Keratinocyte (primary cell): ENCODE measurements around the gene MZT2A. TPM values are rescaled to one million over a fixed set of nuclear protein-coding genes. Genes with fewer than 3 reads are reported as not detected.
"Not testable (repeated sequence)": the region's sequence is repeated elsewhere in the genome, so short reads cannot be mapped to it uniquely, and the experiment has no call there.

Experiments used
- DNase-seq: peaks from one replicate; pipeline ENCODE4 v3.0.0-alpha.2; 2011; ENCODE audit warnings: low read depth, missing footprints, low spot score
- FAIRE-seq: peaks from 2 replicates; lab custom pipeline; 2011; peaks lifted over from hg19 to GRCh38; lab: Jason Lieb, UNC
- H2AFZ ChIP-seq: 2 replicates; pipeline ENCODE4 v1.6.0; 2012; ENCODE audit warnings: low read length, control low read depth, inconsistent platforms; ENCODE audit not compliant: control insufficient read depth
- H3K27ac ChIP-seq: 2 replicates; pipeline ENCODE4 v1.5.1; 2011; ENCODE audit warnings: low read length; ENCODE audit not compliant: control insufficient read depth, insufficient read depth
- H3K27me3 ChIP-seq: 3 replicates; pipeline ENCODE4 v1.6.0; 2011; ENCODE audit warnings: low read length; ENCODE audit not compliant: control insufficient read depth, insufficient read depth; ENCODE audit errors: extremely low read depth
- H3K36me3 ChIP-seq, 2 experiments: 2 replicates in 1 of 2; 3 replicates in 1 of 2; pipeline ENCODE4 v1.5.1; 2011; ENCODE audit warnings: low read length in 2 of 2, mild to moderate bottlenecking in 1 of 2; ENCODE audit not compliant: control insufficient read depth in 2 of 2, insufficient read depth in 2 of 2; ENCODE audit errors: extremely low read depth in 1 of 2
- H3K4me1 ChIP-seq: 3 replicates; pipeline ENCODE4 v1.5.1; 2011; ENCODE audit warnings: low read length; ENCODE audit not compliant: control insufficient read depth, insufficient read depth; ENCODE audit errors: extremely low read depth
- H3K4me2 ChIP-seq: 3 replicates; pipeline ENCODE4 v1.6.0; 2011; ENCODE audit warnings: low read depth, low read length; ENCODE audit not compliant: control insufficient read depth, insufficient read depth; ENCODE audit errors: extremely low read depth
- H3K4me3 ChIP-seq, 3 experiments: fragments of 200-600 bp in 1 of 3; sonication (generic) in 1 of 3; 2 replicates in 2 of 3; 3 replicates in 1 of 3; pipeline ENCODE4 v1.5.1; 2011 to 2016; ENCODE audit warnings: low read length in 3 of 3, mild to moderate bottlenecking in 3 of 3, control low read depth in 2 of 3, inconsistent platforms in 1 of 3, low read depth in 1 of 3, mixed read lengths in 1 of 3, mixed run types in 1 of 3, moderate library complexity in 1 of 3; ENCODE audit not compliant: control insufficient read depth in 2 of 3, insufficient read depth in 2 of 3; ENCODE audit errors: extremely low read depth in 1 of 3
- H3K79me2 ChIP-seq: 2 replicates; pipeline ENCODE4 v1.6.0; 2012; ENCODE audit warnings: low read length; ENCODE audit not compliant: control insufficient read depth, insufficient read depth
- H3K9ac ChIP-seq: 3 replicates; pipeline ENCODE4 v1.6.0; 2011; ENCODE audit warnings: low read length; ENCODE audit not compliant: control insufficient read depth, insufficient read depth; ENCODE audit errors: extremely low read depth
- H3K9me1 ChIP-seq: 3 replicates; pipeline ENCODE4 v1.6.0; 2011; ENCODE audit warnings: low read length; ENCODE audit not compliant: control insufficient read depth, insufficient read depth; ENCODE audit errors: extremely low read depth
- H3K9me3 ChIP-seq: 2 replicates; pipeline ENCODE4 v1.5.1; 2012; ENCODE audit warnings: low read depth, low read length; ENCODE audit not compliant: control insufficient read depth
- H4K20me1 ChIP-seq: 3 replicates; pipeline ENCODE4 v1.6.0; 2011; ENCODE audit warnings: low read length; ENCODE audit not compliant: control insufficient read depth, insufficient read depth; ENCODE audit errors: extremely low read depth
- dilution Hi-C: fragments of 300-500 bp; cut with MboI; formaldehyde crosslinking; loops from one replicate; pipeline ENCODE4 v1.7.0; 2020; ENCODE audit warnings: low sequenced_read_pairs; ENCODE audit not compliant: extremely low pct_ligation_motif_present
- polyA plus RNA-seq, 5 experiments: library from polyadenylated mRNA; depleted of rRNA in 3 of 5; stranded (reverse) in 3 of 5; stranded (forward) in 1 of 5; unstranded in 1 of 5; fragments of >200 nt; gene quantifications; 1 replicate in 1 of 5; 2 replicates in 3 of 5; 3 replicates in 1 of 5; pipeline versions ENCODE4 v1.2.1 to v1.2.3, GENCODE V29; 2011 to 2012; ENCODE audit warnings: missing spikeins in 2 of 5, low read depth in 1 of 5, low replicate concordance in 1 of 5

The MZT2A gene
- polyA plus RNA-seq, 1 donor (not counting 4 experiments of a cell fraction or from before 2014, with no cell fraction given), result 82.7 TPM

- peaks cover 0 to 15% of the 10 kb centered on the region in 2 experiments for H3K36me3 ChIP-seq
- H3K4me1 ChIP-seq, H3K4me2 ChIP-seq, dilution Hi-C loops, H3K9me3 ChIP-seq, FAIRE-seq, H3K27ac ChIP-seq, H3K9me1 ChIP-seq, H4K20me1 ChIP-seq, H2AFZ ChIP-seq, H3K4me3 ChIP-seq, H3K9ac ChIP-seq, H3K27me3 ChIP-seq, DNase-seq: not testable (repeated sequence)
- peaks cover 11% of the 10 kb centered on the region for H3K79me2 ChIP-seq
These were observed 11.4 kb upstream of the MZT2A start for GRCh38 chr2:131503587-131503986.

- H3K27ac ChIP-seq, H3K4me3 ChIP-seq, FAIRE-seq, H3K4me1 ChIP-seq, H3K27me3 ChIP-seq, H3K9me1 ChIP-seq, dilution Hi-C loops, H3K9ac ChIP-seq, H3K9me3 ChIP-seq, H4K20me1 ChIP-seq, DNase-seq, H2AFZ ChIP-seq, H3K4me2 ChIP-seq: not testable (repeated sequence)
- Histone ChIP-seq H3K36me3 (peaks cover 0 to 15% of the 10 kb centered on the region in 2 experiments), H3K79me2 (peaks cover 58% of the 10 kb centered on the region)
These were observed 6.2 kb upstream of the MZT2A start for GRCh38 chr2:131498321-131498973.

GRCh38 chr2:131495506-131495905, 3.3 kb upstream of the MZT2A start:
- H3K4me2 ChIP-seq, H3K4me3 ChIP-seq, H2AFZ ChIP-seq, FAIRE-seq, H3K36me3 ChIP-seq, H4K20me1 ChIP-seq, H3K4me1 ChIP-seq, H3K9me1 ChIP-seq, H3K9ac ChIP-seq, H3K27me3 ChIP-seq, H3K27ac ChIP-seq, dilution Hi-C loops, DNase-seq, H3K9me3 ChIP-seq: not testable (repeated sequence)
- H3K79me2 ChIP-seq, result peaks cover 74% of the 10 kb centered on the region
